Measurements from ENCODE around the gene TMEM53.
A peak's percentile ranks its signal among the peaks of the same experiment; 100 is the strongest.
"Not testable (repeated sequence)": the region's sequence is repeated elsewhere in the genome, so short reads cannot be mapped to it uniquely, and the experiment has no call there.

TMEM53 gene

DNA sequence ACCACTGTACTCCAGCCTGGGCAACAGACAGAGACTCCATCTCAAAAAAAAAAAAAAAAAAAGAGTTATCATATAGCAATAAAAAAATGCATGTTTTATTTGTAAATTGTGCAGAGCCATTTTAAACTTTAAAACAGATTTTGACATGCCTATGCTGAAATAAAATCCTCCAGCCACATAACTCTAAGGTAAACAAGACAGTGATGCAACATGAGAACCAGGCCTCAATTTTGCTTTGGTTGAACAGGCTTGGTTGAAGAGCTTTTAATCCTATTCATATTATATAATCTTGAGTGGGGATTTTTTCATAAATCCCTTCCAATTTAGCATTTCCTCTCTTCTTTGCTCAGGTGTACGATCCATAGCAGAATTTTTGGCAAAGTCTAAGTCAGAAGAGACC lies 26.3 kb upstream of the TMEM53 start:
- Histone ChIP-seq H3K9me3 (ENCODE audit: control insufficient read depth, insufficient read depth, low read depth, low read length) (no peaks in the 10 kb centered on the region), H3K4me1 (ENCODE audit: control insufficient read depth, insufficient read depth, low read length) (0 out of 2 replicates have a peak, but pooled peaks cover 2% of the 10 kb centered on the region), H3K36me3 (ENCODE audit: control insufficient read depth in 2 of 2, insufficient read depth in 1 of 2, low read length in 2 of 2) (no peaks in the 10 kb centered on the region), H3K4me3 (ENCODE audit: low read depth, low read length) (no peak overlapping the region), H3K27ac (ENCODE audit: extremely low read depth, low read depth, low read length) (no peak overlapping the region)
- ChIA-PET CTCF (interaction anchor here (0.7 to 1.4 kb wide), 2 partner anchors 14 to 30 kb away, joined by 3 to 4 read pairs; partner anchors contain the start of gene RNU5D-1), POLR2A (interaction anchor here (2.8 kb wide), 1 partner anchor 21 kb away, joined by 11 read pairs; no protein-coding TSS in a partner anchor)
- TF ChIP-seq ZNF521 (tag by site-specific recombination; IDR thresholded peaks at IDR 0.05) (no peak), MZF1 (tag by site-specific recombination; IDR thresholded peaks at IDR 0.05; ENCODE audit: borderline replicate concordance) (peak; percentile 40; the same call in 1 of the 2 replicates)

- POLR2A ChIA-PET; H3K36me3 ChIP-seq (ENCODE audit: control insufficient read depth in 2 of 2, insufficient read depth in 1 of 2, low read length in 2 of 2); H3K9me3 ChIP-seq (ENCODE audit: control insufficient read depth, insufficient read depth, low read depth, low read length); H3K4me1 ChIP-seq (ENCODE audit: control insufficient read depth, insufficient read depth, low read length); H3K4me3 ChIP-seq (ENCODE audit: low read depth, low read length); H3K27ac ChIP-seq (ENCODE audit: extremely low read depth, low read depth, low read length): not testable (repeated sequence)
- CTCF ChIA-PET: interaction anchor here (0.7 kb wide), 2 partner anchors 105 to 500 kb away, joined by 4 to 5 read pairs; no protein-coding TSS in a partner anchor
Observed at GRCh38 chr1:44699375-44699774, 25.1 kb upstream of the TMEM53 start.

DNA sequence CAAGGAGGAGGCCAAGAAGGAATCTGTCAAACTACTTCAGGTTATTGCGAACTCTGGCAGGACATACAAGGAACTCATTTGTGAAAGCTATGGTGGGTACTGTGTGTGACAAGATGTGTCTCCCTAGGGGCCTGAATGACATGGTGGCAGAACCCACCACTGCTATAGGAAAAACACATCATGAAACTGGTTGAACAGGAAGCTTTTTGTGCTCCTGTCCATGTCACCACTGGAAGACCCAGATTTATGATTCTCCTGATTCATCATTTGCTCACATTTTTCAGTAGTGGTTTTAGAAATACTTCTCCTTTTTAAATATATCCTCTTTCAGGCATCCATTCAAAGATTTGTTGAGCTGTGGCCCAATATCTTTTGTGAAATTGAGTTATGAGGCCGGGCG lies 23.9 kb upstream of the TMEM53 start:
- ChIA-PET POLR2A (no interaction called here), CTCF (interaction anchor here (1.1 to 1.7 kb wide), 3 partner anchors 9 to 18 kb away, joined by 4 to 8 read pairs (median 5); no protein-coding TSS in a partner anchor)
- no peak overlapping the region for H3K4me3 ChIP-seq (ENCODE audit: low read depth, low read length)
- TF ChIP-seq REST (tag by site-specific recombination; IDR thresholded peaks at IDR 0.05) (no peak), ZNF2 (tag by site-specific recombination; IDR thresholded peaks at IDR 0.05) (no peak), ZNF558 (tag by site-specific recombination; IDR thresholded peaks at IDR 0.05) (no peak), ZNF18 (tag by site-specific recombination; IDR thresholded peaks at IDR 0.05) (no peak), BCL6B (tag by site-specific recombination; IDR thresholded peaks at IDR 0.05) (no peak), ZNF654 (tag by site-specific recombination; IDR thresholded peaks at IDR 0.05; ENCODE audit: low read depth) (no peak), ZFP3 (tag by site-specific recombination; IDR thresholded peaks at IDR 0.05; ENCODE audit: low read depth) (no peak), ZNF776 (tag by site-specific recombination; IDR thresholded peaks at IDR 0.05; ENCODE audit: borderline replicate concordance) (no peak), ZNF214 (tag by site-specific recombination; IDR thresholded peaks at IDR 0.05; ENCODE audit: borderline replicate concordance) (no peak), ZSCAN23 (tag by site-specific recombination; IDR thresholded peaks at IDR 0.05) (no peak), ZNF501 (tag by site-specific recombination; IDR thresholded peaks at IDR 0.05) (no peak), ZNF311 (tag by site-specific recombination; IDR thresholded peaks at IDR 0.05; ENCODE audit: borderline replicate concordance) (no peak), ZNF600 (tag by site-specific recombination; IDR thresholded peaks at IDR 0.05) (no peak), ZBTB17 (tag by site-specific recombination; IDR thresholded peaks at IDR 0.05) (no peak), HOXD13 (CRISPR knock-in tag; IDR thresholded peaks at IDR 0.05; ENCODE audit: borderline replicate concordance) (no peak), ZNF555 (tag by site-specific recombination; conservative IDR thresholded peaks at IDR 0.05) (no peak)
- TF ChIP-seq, protein P1, sequence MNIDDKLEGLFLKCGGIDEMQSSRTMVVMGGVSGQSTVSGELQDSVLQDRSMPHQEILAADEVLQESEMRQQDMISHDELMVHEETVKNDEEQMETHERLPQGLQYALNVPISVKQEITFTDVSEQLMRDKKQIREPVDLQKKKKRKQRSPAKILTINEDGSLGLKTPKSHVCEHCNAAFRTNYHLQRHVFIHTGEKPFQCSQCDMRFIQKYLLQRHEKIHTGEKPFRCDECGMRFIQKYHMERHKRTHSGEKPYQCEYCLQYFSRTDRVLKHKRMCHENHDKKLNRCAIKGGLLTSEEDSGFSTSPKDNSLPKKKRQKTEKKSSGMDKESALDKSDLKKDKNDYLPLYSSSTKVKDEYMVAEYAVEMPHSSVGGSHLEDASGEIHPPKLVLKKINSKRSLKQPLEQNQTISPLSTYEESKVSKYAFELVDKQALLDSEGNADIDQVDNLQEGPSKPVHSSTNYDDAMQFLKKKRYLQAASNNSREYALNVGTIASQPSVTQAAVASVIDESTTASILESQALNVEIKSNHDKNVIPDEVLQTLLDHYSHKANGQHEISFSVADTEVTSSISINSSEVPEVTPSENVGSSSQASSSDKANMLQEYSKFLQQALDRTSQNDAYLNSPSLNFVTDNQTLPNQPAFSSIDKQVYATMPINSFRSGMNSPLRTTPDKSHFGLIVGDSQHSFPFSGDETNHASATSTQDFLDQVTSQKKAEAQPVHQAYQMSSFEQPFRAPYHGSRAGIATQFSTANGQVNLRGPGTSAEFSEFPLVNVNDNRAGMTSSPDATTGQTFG (tag by site-specific recombination; IDR thresholded peaks at IDR 0.05; ENCODE audit: borderline replicate concordance): no peak
- H3K27ac ChIP-seq (ENCODE audit: extremely low read depth, low read depth, low read length): no peak overlapping the region
- no peaks in the 10 kb centered on the region for H3K9me3 ChIP-seq (ENCODE audit: control insufficient read depth, insufficient read depth, low read depth, low read length)
- H3K4me1 ChIP-seq (ENCODE audit: control insufficient read depth, insufficient read depth, low read length): 0 out of 2 replicates have a peak, but pooled peaks cover 2% of the 10 kb centered on the region
- H3K36me3 ChIP-seq (ENCODE audit: control insufficient read depth in 2 of 2, insufficient read depth in 1 of 2, low read length in 2 of 2): no peaks in the 10 kb centered on the region

Measured in HEK293 (cell line).